ENCODE results near the gene ME2.
"Not testable (repeated sequence)": the region's sequence is repeated elsewhere in the genome, so short reads cannot be mapped to it uniquely, and the experiment has no call there.

ME2 gene

DNA sequence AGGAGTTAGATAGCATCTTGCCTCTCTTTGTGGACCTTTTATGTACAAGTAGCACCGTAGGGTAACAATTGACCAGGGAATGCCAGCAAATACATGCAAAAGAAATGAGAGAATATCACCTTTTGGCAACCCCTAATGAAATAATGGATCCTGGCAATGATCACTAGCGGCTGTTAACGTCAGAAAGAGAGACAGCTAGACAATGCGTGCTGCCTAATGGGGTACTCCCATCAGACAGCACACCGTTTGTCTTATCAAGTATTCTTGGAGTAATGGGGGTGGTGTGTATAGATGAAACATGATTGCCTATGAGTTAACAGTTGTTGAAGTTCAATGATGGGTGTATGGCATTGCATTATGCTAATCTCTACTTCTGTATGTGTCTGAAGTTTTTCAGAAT is 90.5 kb downstream of the ME2 start:
- DNase-seq (ENCODE audit: low read depth in 1 of 2, low spot score in 1 of 2): no peak

DNA sequence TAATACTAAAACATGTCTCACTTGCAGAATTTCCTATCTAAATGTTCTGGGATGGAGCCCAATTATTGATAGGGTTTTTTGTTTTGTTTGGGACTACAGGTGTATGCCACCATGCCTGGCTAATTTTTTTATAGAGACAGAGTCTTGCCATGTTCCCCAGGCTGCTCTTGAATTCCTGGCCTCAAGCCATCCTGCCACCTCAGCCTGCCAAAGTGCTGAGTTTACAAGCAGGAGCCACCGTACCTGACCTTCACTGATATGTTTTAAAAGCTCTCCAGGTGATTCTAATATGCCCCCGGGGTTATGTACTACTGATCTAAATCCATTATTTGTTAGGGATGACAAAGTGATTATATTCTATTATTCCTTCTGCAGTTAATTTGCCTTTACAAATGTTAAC is 91.1 kb downstream of the ME2 start:
- no peak for DNase-seq (ENCODE audit: low read depth in 1 of 2, low spot score in 1 of 2)

DNA sequence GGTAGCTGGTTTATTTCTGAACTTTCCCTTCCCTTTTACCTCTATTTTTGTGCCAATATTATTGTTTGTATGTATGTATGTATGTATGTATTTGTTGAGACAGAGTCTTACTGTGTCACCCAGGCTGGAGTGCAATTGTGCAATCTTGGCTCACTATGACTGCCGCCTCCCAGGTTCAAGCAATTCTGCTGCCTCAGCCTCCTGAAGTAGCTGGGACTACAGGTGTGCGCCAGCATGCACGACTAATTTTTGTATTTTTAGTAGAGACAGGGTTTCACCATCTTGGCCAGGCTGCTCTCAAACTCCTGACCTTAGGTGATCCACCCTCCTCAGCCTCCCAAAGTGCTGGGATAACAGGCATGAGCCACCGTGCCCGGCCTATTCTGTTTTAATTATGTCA is 93.5 kb downstream of the ME2 start:
- not testable (repeated sequence) for DNase-seq (ENCODE audit: low read depth in 1 of 2, low spot score in 1 of 2)

DNA sequence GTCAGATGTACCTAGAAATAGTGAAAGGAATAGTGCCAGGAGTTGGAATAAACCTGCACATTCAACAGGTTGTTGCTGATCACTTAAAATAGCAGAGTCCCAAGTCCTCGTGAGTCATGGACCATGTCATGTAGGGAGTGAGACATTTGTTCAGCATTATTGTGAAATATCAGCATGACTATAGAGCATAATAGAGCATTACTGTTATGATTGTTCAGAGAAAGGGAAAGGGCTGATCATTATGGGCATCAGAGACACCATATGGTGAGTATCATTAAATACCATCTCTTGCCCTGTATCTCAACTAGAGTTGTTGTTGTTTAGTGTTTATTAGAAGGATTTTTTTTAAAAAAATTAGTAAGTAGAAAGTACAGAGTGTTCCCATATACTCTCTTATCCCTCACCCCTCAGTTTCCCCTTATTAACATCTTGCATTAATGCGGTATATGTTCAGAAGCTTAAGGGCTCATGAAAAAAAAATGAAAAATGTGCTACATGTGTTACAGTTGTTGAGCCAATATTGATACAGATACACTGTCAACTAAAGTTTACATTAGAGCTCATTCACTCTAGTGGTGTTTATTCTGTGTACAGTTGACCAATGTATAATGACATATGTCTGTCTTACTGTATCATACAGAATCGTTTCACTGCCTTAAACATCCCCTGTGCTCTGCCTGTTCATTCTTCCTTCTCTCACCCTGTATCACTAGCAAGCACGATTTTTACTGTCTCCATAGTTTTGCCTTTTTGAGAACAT is 94.6 kb downstream of the ME2 start:
- DNase-seq (ENCODE audit: low read depth in 1 of 2, low spot score in 1 of 2): no peak

DNA sequence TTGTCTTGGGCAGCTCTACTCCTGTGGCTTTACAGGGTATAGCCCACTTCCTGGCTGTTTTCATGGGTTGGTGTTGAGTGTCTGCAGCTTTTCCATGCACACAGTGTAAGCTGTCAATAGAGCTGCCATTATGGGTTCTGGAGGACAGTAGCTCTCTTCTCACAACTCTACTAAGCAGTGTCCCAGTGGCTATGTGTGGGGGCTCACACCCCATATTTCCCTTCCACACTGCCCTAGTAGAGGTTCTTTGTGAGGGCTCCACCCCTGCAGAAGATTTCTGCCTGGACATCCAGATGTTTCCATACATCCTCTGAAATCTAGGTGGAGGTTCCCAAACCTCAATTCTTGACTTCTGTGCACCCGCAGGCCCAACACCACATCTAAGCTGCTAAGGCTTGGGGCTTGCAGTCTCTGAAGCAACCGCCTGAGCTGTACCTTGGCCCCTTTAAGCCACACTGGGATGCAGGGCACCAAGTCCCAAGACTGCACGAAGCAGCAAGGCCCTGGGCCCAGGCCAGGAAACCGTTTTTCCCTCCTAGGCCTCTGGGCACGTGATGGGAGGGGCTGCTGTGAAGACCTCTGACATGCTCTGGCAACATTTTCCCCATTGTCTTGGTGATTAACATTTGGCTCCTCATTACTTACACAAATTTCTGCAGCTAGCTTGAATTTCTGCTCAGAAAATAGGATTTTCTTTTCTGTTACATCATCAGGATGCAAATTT is 98.3 kb downstream of the ME2 start:
- DNase-seq (ENCODE audit: low read depth in 1 of 2, low spot score in 1 of 2): no peak

DNA sequence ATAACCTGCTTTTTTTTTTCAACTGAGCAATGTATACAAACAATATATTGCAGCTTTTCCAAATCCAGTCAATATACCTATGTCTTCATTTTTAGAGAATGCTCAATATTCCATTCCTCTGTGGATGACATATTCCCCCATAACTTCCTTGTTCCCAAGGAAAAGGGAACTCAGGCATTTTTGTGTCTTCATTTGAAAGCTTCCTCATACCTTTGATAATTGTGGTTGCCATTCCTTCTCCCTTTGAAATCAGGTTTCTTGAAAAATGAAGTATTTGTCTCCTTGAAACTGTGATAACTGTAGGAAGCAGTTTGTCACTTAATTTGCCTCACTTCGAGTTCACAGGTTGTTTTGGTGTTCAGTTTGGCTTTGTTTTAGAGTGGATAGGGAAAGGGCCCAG is 102.5 kb downstream of the ME2 start:
- no peak for DNase-seq (ENCODE audit: low read depth in 1 of 2, low spot score in 1 of 2)

DNA sequence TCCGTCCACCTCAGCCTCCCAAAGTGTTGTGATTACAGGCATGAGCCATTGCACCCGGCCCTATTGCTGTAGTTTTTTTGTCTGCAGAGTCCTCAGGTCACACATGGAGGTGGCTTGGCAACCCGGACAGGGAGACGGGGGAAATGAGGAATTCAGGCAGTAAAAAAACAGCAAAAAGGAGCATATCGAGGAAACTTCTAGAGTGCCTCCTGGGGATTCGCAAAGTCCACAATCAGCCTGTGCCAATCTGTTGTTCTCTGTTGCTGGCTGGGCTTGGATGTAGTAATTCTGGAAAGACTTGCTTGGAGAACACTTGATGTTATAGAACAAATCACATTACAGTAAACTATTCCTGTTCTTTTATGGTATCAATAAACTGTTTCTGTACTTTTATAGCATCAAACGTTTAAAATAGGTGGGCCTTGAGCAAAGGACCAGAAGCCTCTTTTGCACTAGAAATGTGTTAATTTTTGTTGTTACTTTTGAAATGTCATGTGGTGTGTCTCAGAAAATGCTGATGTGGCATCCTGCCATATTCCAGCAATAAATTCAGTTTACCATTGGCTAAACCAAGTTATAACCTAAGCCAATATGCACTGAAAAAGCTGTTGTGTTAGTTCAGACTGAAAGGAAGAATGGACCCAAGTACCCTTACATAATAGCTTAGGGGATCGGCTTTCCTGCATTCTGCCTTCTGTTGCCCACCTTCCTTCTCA is 103.3 kb downstream of the ME2 start:
- DNase-seq (ENCODE audit: low read depth in 1 of 2, low spot score in 1 of 2): no peak

DNA sequence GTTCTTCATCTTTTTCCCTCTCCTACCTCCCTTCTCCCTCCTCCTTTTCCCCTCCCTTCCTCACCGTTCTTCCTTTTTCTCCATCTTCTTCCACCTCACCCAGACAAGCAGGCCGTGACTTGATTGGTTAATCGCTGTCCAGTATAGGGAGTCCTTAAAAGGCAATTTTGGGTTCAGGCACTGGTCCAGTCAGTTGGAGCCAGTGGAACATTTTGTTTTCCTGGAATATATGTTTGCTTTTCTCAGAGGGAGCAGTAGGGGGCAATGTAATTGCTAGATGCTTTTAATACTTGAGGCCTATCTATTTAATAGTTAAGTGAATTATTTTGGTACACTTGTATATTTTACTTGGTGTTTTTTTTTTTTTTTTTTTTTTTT is 103.9 kb downstream of the ME2 start:
- DNase-seq (ENCODE audit: low read depth in 1 of 2, low spot score in 1 of 2): no peak

DNA sequence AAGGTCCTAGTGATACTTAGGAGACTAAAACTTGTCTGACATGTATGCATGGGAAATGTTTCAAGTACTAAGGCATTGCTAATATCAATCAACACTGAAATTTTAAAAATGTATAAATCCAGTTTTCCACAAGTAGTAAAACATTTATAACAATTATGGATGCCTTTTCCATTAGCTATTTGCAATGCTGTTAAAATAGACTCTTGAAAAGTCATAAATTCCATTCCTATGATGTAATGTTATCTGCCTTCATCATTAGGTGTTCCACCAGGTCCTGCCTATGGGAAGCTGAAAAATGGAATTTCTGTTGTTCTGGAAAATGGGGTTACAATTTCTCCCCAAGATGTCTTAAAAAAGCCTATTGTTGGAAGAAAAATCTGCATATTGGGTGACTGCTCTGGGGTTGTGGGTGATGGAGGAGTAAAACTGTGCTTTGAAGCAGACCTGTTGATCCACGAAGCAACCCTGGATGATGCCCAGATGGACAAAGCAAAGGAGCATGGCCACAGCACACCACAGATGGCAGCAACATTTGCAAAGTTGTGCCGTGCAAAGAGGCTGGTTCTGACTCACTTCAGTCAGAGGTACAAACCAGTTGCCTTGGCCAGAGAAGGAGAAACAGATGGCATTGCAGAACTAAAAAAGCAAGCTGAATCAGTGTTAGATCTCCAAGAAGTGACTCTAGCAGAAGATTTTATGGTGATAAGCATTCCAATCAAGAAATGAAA is 107.6 kb downstream of the ME2 start:
- DNase-seq (ENCODE audit: low read depth in 1 of 2, low spot score in 1 of 2): no peak

DNA sequence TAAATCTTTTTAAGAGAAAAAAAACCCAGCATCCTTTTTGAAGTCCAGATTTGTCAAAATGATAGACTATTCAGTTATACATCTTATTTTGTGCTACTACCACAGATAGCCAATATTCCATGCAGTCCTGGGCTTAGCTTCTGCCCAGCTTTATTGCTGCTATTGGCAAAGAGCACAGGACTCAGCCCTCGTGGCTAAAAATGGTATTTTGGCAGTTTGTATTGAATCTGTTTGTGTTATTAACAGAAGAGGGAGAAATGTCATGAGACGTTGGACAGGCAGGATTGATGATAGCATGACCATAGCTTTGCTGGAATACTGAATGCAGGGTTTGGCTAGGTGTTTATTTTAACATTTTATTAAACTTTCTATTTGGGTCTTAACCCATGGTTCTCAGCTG is 108.3 kb downstream of the ME2 start:
- DNase-seq (ENCODE audit: low read depth in 1 of 2, low spot score in 1 of 2): no peak

DNA sequence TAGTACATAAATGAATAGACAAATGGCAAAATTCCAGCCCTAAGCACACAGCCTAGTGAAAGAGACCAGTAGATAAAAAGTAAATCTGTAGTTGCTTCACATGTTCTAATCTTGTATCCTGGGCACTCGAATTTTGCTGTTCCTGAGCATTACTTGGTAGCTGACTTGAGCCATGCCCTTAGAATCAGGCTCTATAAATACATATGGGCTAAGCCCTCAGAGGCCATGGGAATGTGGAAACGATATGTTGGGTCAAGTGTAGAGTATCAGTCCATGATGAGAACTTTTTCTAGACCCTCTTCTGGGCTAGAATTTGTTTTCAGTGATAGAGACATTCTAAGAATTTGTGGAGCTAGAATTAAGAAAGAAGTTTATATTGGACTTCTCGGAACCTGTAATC is 110.8 kb downstream of the ME2 start:
- DNase-seq (ENCODE audit: low read depth in 1 of 2, low spot score in 1 of 2): no peak

DNA sequence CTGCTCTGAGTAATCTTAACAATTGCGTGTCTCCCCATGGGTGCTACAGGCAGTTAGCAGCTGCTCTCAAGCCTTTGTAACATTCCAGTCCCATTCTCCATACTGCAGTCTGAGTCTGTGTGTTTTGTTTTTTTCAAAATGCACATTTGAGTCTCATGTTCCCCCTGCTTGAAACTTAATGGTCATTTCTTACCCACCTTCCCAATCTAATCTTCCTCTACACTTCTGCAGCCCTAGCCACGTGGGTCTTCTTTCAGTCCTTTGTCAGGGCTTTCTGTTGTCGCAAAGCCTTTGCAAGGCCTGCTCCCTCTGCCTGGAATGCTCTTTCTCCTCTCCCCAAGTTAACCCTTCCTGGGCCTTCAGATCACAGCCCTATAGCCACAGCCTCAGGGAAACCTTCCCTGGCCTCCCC is 113.4 kb downstream of the ME2 start:
- DNase-seq (ENCODE audit: low read depth in 1 of 2, low spot score in 1 of 2): no peak

DNA sequence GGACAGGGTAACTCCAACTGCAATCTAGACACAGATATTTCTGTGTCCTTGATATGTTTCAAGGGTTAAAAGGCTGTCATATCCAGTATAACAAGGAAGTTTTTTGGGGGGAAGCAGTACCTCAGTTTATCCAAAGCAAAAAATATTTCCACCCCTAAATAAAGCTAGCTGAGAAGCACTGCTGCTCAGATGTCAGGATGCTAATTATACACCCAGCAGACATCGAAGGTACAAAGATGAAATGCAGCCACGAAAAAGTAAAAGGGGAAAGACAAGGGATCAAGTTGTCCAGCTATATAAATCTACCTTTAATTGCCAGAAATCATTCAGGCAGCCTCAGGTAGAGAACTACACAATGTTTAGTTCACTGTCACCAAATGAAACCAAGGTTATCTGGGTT is 115.1 kb downstream of the ME2 start:
- no peak for DNase-seq (ENCODE audit: low read depth in 1 of 2, low spot score in 1 of 2)

DNA sequence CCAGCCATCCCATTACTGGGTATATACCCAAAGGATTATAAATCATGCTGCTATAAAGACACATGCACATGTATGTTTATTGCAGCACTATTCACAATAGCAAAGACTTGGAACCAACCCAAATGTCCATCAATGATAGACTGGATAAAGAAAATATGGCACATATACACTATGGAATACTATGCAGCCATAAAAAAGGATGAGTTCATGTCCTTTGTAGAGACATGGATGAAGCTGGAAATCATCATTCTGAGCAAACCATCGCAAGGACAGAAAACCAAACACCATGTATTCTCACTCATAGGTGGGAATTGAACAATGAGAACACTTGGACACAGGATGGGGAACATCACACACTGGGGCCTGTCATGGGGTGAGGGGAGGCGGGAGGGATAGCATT is 124.3 kb downstream of the ME2 start:
- not testable (repeated sequence) for DNase-seq (ENCODE audit: low read depth in 1 of 2, low spot score in 1 of 2)
